PC-3 (cell line): ENCODE data around the gene C6orf62.

Source experiments
- CTCF ChIP-seq: fragments of 300-600 bp; sonication (generic); conservative IDR thresholded peaks from 2 replicates; pipeline ENCODE4 v1.5.1; 2017; ENCODE audit warnings: antibody characterized with exemption, low read depth, mild to moderate bottlenecking, low read length
- EZH2 ChIP-seq: fragments of 300-600 bp; sonication (generic); IDR thresholded peaks from one replicate; pipeline ENCODE4 v1.6.1; 2017; ENCODE audit warnings: antibody characterized with exemption, mild to moderate bottlenecking, low read length; ENCODE audit not compliant: unreplicated experiment
- EZH2phosphoT487 ChIP-seq: fragments of 300-600 bp; sonication (generic); IDR thresholded peaks from 2 replicates; pipeline ENCODE4 v1.6.1; 2018; ENCODE audit warnings: mild to moderate bottlenecking, antibody characterized with exemption, low read length, borderline replicate concordance

GRCh38 chr6:24686408-24686807 is 32.5 kb downstream of the C6orf62 start:
- TF ChIP-seq CTCF (no peak), EZH2 (no peak), EZH2phosphoT487 (no peak)
